GM18517 (cell line): ENCODE results near the gene FAM13C.
"Not testable (repeated sequence)": the region's sequence is repeated elsewhere in the genome, so short reads cannot be mapped to it uniquely, and the experiment has no call there.

Experiments used
- ATAC-seq: cut with Tn5 transposase; IDR thresholded peaks from one replicate; pipeline ENCODE4 v1.9.1; 2021; ENCODE audit warnings: mild to moderate bottlenecking, moderate library complexity; ENCODE audit not compliant: unreplicated experiment

The FAM13C gene

DNA sequence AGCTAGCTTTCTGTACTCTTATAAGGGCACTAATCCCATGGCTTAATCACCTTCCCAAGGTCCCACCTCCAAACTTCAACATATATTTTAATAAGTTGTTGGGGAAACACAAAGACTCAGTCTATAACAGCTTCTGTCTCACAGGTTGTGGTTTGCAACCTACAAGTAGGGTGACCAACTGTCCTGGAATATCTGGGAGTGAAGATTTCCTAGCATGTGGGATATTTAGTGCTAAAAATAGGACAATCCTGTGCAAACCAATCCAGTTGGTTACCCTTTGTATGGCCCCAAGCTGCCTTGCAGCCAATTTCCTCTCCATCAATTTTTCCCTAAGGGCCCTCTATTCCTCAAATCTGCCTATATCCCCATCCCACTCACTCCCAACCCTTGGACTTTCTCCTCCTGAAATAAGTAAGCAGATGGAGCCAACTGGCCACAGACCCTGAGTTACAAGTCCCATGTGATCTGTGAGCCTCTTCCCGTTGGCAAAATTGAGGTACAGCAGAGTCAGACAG lies 82.3 kb downstream of the FAM13C start:
- ATAC-seq = no peak

DNA sequence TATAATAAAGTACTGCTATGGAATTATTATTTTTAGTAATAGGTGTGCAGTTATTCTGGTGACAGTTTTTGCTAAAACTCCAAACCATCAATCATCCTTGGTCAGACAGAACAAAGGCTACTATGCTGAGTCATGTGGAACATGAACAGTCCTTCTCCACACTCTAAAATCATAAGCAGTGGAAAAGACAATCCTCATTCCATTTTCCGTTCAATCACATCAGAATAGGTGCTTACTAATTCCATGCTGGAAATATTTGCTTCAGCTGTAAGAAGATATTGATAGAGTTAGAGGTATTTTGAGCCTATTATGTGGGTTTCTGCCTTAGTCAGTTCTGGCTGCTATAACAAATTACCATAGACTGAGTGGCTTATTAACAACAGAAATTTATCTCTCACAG lies 82.9 kb downstream of the FAM13C start:
- no peak for ATAC-seq

DNA sequence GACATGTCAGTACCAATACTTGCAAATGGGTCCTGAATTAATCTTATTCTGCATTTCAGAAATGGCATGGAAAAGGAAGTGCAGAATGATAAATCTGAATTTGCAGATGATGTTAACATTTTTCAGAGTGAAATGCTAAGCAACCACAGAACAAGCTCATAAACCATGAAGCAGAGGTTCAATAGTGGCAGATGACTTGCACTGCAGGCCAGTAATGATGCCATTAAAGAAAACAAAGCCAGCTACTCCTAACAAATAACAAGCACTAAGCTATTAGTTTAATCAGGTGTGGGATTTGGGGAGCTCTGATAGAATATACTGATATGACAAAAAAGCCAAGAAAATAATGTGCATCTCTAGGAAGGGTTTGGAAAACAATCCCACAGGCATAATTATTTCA lies 85.4 kb downstream of the FAM13C start:
- ATAC-seq = no peak

DNA sequence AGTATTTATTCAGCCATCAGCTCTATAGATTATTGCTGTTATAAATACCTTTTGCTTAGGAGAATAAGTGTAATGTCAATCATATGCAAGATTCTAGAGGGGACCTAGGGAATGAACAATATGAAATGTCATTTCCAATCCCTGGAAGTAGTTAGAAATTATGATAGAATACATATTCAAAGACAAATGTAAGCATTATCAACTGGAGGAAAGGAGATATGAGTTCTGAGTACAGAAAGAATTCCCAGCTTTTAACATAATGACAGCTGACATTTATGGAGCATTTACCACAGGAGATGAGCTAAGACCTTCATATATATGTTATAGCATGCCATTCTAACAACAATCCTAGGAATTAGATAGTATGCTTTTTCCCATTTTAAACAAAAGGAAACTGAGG lies 86.2 kb downstream of the FAM13C start:
- ATAC-seq = no peak

DNA sequence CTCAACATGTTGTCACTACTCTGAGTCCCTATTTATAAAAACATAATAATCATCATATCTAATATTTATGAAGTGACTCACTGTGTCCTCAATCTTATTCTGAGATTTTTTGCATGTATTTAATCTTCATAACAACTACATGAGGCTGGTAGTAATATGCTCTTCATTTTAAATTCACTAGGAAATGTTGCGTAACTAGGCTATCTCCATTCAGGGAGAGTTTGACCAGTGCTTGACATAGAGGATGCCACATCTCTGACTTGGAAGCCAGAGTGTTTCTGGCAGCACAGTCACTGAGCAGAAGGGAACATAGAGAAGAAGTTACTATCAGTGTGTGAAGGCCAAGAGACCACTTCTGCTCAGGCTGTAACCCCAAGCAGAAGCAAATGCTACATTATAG lies 88.9 kb downstream of the FAM13C start:
- no peak for ATAC-seq

DNA sequence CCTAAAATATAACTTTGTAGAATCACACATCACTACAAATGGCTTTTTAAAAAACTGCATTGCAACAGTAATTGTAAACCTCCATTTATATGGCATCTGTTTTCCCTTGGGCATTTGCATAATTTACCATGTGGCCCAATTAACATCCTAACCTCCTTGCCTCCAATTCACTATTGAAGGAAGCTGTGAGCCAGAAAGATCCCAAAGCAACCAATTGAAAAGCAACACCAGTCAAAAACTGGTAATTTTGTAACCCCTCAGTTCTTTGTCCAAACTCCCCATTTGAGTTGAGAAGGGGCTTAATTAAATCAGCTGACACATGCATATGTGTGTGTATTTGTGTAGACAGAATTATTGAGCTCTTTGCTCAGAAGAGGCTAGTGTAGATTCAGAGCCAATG lies 90.3 kb downstream of the FAM13C start:
- no peak for ATAC-seq

DNA sequence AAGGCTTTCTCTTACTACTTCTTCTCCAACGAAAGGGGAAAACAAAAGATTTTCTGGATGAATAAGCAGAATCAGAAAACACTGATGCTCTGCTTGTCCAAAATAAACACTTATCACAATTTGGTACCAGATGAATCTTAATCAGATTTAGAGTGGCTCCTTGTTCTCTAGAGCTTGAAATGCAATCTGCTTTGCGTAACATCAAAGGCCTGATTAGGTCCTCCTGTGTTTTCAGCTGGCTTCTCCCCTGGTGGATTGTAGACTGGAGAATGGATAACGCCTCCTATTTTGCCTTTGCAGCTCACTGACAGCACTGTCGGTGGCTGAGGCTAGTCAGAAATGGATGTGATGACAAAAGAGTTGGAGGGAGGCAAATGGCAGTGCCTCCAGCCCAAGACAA lies 91.2 kb downstream of the FAM13C start:
- no peak for ATAC-seq

DNA sequence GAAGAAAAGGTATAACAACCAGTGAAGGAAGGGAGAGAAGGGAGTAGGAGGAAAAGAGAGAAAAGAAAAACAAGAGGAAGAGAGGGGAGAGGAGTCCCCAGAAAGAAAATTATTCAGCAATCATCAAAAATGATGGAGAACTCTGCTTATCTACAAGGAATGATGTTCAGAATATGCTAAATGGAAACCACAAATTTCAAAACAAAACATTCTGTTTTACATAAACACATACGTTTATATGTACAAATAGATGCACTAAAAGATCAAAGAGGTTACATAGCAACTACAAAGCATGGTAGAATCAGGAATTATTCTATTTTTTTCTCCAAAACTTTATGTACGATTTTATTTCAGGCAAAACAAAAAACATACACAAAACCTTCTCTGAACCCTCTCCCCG lies 91.9 kb downstream of the FAM13C start:
- ATAC-seq = no peak

DNA sequence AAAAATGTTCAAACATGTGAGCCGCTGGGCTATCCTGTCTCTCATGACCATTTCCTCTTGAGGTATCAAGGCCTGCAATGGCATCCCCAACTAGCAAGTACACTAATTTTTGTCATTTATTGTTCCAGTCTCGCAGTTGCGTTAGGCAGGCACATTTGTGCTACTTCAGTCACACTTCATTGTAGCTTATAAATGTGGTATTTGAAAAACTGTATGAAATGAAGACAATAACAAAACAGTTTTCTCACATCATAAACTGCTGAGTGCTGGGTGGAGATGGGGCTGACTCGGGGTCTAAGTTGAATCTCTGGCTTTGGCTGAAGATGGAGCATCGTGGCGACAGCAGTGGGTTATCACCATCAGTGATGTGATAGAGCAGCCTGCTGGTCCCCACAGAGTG lies 92.7 kb downstream of the FAM13C start:
- ATAC-seq = no peak

DNA sequence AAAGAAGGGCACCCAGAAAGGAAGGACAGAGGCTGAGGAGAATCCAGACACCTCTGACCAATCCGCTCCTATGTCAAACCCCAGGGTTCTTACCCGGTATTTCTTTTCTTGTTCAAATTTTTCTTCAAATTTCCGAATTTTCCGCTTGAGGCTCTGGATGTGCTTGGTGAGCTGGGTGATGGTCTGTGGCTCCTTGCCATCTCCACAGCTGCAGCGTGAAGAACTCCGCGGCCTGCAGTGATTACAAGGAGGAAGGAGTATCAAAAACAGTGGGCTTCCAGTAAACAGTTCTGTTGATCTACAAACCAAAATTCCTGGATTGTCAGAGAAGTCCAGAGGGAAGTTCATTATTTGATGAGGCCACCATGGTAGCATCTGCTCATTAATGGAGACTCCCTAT lies 93.9 kb downstream of the FAM13C start:
- ATAC-seq = no peak

DNA sequence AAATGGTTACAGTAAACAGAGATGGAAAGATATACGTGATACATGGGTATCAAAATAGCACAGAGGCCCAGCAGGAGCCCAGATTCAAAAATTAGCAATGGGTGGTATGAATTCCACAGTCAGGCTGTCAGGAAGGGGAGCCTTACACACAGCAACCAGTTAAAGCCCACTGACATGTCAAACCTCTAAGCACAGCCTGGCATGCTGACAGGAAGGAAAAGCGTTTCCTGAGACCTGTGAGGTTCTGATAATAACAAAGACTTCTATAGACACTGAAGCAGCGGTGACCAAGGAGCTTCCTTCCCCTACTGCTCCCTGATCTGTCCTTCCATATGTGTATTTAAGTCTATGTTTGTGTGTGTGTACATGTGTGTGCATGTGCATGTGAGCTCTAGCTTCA lies 96.0 kb downstream of the FAM13C start:
- ATAC-seq = no peak

DNA sequence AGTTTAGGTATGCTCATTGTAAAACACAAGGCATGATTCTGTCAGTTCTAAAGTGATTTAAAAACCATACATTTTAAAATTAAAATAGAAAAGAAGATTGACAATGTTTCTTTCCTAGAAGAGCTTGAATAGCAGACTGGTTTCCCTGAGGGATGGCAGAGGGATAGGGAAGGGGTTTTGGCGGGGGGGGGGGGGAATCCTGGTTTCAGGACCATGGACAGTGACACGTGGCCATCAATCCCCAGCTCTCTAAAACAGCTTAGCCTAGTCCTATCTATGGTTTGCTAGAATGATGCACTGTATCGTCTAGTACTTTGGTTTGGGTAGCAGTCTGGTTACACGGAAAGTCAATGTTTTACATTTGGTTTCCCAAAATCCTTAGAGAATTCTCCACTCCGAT lies 97.2 kb downstream of the FAM13C start:
- ATAC-seq = no peak

DNA sequence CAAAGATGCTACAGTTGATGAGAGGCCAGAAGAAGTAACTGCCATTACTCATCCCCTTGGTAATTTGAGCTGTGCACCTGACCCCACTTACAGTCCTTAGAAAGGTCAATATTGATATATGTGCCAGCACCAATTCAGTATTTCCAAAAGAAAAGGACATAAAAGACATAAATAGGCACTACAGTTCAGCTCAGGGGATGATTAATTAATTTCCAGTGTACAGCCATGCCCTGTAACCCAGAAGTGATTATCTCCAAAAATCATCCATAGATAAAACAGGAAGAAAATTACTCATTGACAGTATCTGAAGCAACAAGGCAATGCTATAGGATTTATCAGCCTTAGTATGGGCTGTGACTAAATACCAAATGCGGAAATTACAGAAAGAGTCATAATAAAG lies 103.5 kb downstream of the FAM13C start:
- ATAC-seq = no peak

DNA sequence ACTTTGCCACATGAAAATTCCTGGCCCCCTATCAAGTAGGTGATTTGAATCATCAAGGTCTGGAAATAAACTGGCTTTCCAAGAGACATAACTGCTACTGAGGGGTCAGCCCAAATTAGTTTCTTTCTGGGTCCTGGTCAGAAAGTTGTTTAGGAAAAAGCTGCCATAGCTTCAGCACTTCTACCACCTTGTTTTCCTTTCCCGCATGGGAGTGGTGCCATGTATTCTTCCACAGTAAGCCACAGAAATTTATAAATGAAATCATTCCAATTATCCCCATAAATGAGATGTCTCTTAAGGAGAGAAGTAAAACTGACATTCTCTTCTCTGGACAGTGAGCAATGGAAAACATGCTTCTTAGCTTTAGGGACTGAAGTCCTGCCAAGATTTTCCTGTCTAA lies 105.1 kb downstream of the FAM13C start:
- ATAC-seq = no peak

DNA sequence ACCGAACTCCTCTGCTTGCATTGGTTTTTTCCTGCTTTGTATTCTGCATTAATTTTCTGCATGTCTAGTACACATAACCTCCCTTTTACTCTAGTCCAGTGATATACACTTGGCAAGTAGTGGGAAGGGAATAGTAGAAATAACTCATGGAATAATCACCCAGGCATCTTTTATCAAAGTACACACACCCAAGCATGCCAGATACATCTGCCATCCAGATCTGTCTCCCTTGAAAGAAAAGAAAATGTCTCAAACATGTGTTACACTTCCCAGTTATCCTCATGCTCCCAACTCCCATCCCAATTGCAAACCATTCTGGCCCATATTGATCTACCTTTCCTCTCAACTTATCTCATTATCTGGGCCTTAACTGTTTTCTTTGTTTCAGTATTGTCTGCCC lies 106.9 kb downstream of the FAM13C start:
- ATAC-seq = no peak

DNA sequence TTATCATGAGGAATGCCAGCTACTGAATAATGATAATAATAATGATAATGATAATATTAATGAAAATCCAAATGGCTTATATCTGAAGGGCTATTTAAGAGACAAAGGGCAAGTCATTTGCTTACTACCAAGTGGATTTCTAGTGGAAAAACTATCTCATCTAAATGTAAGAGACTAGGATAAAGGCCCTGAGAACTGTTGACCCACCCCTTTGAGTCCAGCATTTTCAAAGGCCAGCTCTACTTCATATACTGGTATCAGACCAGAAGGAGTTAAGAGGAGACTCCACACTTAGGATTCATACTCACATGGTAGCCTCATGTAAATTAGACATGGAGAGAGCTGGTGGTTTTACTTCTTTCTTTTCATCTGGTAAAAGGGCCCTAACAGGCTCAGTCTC lies 109.9 kb downstream of the FAM13C start:
- ATAC-seq = no peak

DNA sequence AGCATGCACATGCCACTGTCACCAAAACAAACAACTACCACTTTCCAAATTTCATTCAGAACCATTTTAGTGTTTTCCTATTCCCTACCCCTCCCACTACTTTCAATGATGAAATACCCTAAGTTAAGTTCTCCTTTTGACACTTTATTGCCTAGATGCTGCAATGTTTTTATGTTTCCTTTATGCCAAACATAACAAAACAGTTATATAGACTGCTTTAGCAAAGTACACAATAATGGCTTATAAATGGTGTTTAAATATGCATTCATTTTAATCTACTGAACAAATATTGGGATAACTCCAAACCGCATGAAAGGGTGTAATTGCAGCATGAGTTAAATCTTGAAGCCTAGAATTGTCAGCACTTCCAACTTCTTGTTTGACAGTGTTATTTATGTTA lies 116.7 kb downstream of the FAM13C start:
- no peak for ATAC-seq

DNA sequence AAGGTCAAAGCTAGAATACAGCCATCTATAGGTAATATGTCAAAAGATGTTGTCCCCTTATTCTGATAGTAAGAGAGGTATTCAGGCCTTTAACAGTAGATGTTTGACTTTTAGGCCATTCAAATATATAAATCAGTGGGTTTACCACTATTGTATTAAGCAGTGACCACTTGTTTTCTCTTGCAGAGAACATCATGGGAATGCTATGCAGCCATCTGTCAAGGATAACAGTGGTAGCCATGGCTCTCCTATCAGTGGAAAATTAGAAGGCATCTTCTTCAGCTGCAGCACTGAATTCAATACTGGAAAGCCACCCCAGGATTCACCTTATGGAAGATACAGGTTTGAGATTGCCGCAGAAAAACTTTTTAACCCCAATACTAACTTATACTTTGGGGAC lies 117.5 kb downstream of the FAM13C start:
- ATAC-seq = no peak

DNA sequence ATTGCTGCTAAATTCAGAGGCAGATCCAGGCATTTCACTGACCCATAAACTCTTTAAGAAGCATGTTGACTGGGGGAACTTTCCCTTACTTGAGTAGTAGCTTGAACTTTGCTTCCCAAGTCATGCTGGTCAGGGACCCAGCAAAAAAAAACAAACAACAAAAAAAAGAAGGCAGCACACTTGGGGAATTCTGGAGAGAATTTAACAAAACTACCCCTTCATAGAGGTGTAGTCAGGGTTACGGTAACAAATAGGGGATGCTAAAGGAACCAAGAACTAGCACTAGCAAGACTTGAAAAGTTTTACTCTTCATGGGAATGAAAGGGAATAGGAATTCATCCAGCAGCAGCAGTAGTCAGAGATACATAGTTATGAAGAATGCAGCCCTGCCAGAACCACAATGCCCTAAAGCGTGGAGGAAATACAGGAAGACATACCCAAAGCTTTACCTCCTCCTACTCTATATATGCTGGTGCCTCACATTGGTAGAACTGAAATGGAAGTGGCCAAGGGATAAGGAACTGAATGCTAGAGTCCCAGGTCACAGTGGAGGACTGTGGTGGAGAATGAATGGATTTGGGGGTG lies 118.6 kb downstream of the FAM13C start:
- no peak for ATAC-seq

DNA sequence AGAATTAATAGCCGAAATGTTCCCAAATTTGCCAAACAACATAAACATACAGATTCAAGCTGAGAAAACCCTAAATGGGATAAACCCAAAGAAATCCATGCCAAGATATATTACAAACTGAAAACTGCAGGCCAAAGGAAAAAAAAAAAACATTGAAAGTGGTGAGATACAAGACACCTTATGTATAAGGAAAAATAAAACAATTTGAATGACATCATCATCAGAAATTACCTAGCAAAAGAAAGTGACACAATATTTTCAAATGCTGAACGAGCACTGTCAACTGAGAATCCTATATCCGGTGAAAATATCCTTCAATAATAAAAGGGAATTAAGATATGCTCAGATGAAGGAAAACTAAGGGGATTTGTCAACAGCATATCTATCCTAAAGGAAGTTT lies 119.4 kb downstream of the FAM13C start:
- no peak for ATAC-seq

DNA sequence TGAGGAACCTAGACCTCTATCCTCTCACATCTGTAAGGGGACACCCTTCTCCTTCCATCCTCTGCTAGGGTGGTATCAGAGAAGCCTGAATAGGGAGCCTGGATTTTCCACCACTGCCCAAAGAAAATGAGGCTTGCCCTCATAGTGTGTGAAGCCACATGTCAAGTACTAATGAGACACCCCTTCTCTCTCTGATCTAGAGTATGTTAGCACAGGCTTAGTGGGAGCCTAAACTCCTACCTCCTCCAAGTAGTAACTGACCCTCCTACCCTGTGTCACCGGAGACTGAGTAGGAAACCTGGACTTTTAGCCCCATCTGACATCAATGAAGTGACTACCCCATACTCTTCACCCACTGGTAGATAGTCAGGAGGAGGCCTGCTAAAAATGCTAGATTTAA lies 120.3 kb downstream of the FAM13C start:
- no peak for ATAC-seq

DNA sequence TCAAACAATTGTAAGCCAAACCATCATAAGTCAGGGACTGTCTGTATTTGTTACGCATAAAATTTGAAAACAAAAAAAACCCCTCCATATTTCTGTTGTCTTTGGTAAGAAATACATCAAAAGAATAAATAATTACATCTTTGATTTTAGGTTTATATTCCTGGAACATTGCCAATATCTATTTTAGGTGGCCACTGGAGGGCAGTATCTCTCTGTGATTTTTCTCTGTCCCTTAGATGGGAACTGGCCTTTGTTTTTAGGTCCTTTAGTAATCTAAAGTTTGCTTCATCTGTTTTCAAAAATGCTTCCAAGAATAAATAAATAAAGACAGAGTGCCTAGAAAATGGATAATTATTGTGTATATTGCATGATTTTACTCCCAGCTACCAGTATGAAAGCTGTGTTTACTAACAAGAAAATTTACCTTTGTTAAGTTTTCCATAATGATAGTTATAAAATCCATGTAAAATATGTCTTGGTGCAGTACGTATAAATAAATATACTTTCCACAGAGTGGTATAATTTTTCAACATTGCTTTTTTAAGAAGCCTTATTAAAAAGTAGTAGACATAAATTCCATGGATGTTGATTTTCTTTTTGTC lies 121.7 kb downstream of the FAM13C start:
- no peak for ATAC-seq

DNA sequence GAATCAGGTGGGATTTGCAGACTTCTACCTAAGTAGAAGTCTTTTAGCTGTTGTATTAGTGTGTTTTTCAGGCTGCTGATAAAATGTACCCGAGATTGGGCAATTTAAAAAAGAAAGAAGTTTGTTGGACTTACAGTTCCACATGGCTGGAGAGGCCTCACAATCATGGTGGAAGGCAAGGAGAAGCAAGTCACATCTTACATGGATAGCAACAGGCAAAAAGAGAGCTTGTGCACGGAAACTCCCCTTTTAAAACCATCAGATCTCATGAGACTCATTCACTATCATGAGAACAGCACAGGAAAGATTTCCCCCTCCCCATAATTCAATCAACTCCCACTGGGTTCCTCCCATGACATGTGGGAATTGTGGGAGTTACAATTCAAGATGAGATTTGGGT lies 123.2 kb downstream of the FAM13C start:
- not testable (repeated sequence) for ATAC-seq
